Left lung (tissue), 10 donors: ENCODE measurements around the gene ZFHX3. TPM values are rescaled to one million over a fixed set of nuclear protein-coding genes. Genes with fewer than 3 reads are reported as not detected.

ENCODE experiments used
- ATAC-seq: fragments of 200-7000 bp; cut with Tn5 transposase; one replicate; pipeline ENCODE4 v1.9.1; 2020; ENCODE audit warnings: moderate library complexity
- DNase-seq, 4 donors: peaks; one replicate each; pipeline ENCODE4 v3.0.0-alpha.2; 2013 to 2020
- H3K27ac ChIP-seq, 2 donors: fragments of 200-600 bp; sonication (generic) in 1 of 2; one replicate each; pipeline versions ENCODE4 v1.5.0 to v1.8.0; 2020 to 2021
- H3K27me3 ChIP-seq, 2 donors: fragments of 200-600 bp; sonication (generic) in 1 of 2; one replicate each; pipeline versions ENCODE4 v1.5.0 to v1.8.0; 2020 to 2021
- H3K36me3 ChIP-seq, 2 donors: fragments of 200-600 bp; sonication (generic) in 1 of 2; one replicate each; pipeline versions ENCODE4 v1.5.0 to v1.8.0; 2020 to 2021
- H3K4me1 ChIP-seq, 2 donors: fragments of 200-600 bp; one replicate each; pipeline ENCODE4 v1.8.0; 2021
- H3K4me3 ChIP-seq, 2 donors: fragments of 200-600 bp; sonication (generic) in 1 of 2; one replicate each; pipeline versions ENCODE4 v1.5.0 to v1.8.0; 2020 to 2021; ENCODE audit warnings: mild to moderate bottlenecking in 1 of 2
- H3K9me3 ChIP-seq, 2 donors: fragments of 200-600 bp; sonication (generic) in 1 of 2; one replicate each; pipeline versions ENCODE4 v1.5.0 to v1.8.0; 2020 to 2021
- CTCF ChIP-seq, 2 donors: fragments of 200-600 bp; sonication (generic) in 1 of 2; IDR thresholded peaks; one replicate each; pipeline versions ENCODE4 v1.5.0 to v1.8.0; 2021; ENCODE audit warnings: antibody characterized with exemption in 2 of 2
- intact Hi-C, 2 donors: fragments of 100-400 bp; cut with DNase I; formaldehyde crosslinking; loops; one replicate each; pipeline versions ENCODE4 v1.11.2 to v1.14.2; 2022
- polyA plus RNA-seq, 6 donors: library from polyadenylated mRNA; unstranded; fragments of 120-200 nt; gene quantifications; one replicate each; pipeline ENCODE4 v1.2.1, GENCODE V29; 2013; ENCODE audit not compliant: insufficient read length in 6 of 6
- total RNA-seq, 2 donors: library from RNA; stranded (reverse); fragmentation: NEBNext Ultra II Directional; extraction: Animal tissue kit (Norgen Biotek cat#: 25700); gene quantifications; one replicate each; pipeline ENCODE4 v1.2.1, GENCODE V29; 2021
- donor health status: DM: no; HTN: yes; CAD: no.
- donor health status: DM: no; HTN: no; CAD: no.

The ZFHX3 gene
- total and polyA plus RNA-seq, 8 donors, result 21.4 to 34.7 (median 32.2) TPM

- Histone ChIP-seq H3K4me1 (peaks cover 0 to 4% of the 10 kb centered on the region in 2 donors), H3K4me3 (no peak overlapping the region), H3K36me3 (no peaks in the 10 kb centered on the region), H3K27ac (no peak overlapping the region), H3K9me3 (no peaks in the 10 kb centered on the region), H3K27me3 (no peaks in the 10 kb centered on the region)
- ATAC-seq (no peak), DNase-seq (no peak)
- no peak for TF ChIP-seq CTCF (IDR thresholded peaks at IDR 0.05)
- intact Hi-C loops, result no loop called here
These were observed 76.6 kb downstream of the ZFHX3 start for GRCh38 chr16:72971370-72971769.

- Histone ChIP-seq H3K4me1 (no peaks in the 10 kb centered on the region), H3K36me3 (no peaks in the 10 kb centered on the region), H3K9me3 (no peaks in the 10 kb centered on the region), H3K27ac (no peak overlapping the region), H3K27me3 (no peaks in the 10 kb centered on the region), H3K4me3 (no peak overlapping the region)
- DNase-seq (no peak), ATAC-seq (no peak)
- intact Hi-C loops, result no loop called here
- TF ChIP-seq CTCF (IDR thresholded peaks at IDR 0.05), result no peak
These were observed 77.3 kb downstream of the ZFHX3 start for GRCh38 chr16:72970656-72971055.

- Histone ChIP-seq H3K4me3 (no peak overlapping the region), H3K4me1 (no peaks in the 10 kb centered on the region), H3K36me3 (no peaks in the 10 kb centered on the region), H3K27ac (no peak overlapping the region), H3K27me3 (no peaks in the 10 kb centered on the region), H3K9me3 (no peaks in the 10 kb centered on the region)
- no peak for TF ChIP-seq CTCF (IDR thresholded peaks at IDR 0.05)
- ATAC-seq (no peak), DNase-seq (no peak)
- intact Hi-C loops, result no loop called here
These were observed 78.1 kb downstream of the ZFHX3 start for GRCh38 chr16:72969812-72970211.

- TF ChIP-seq CTCF (IDR thresholded peaks at IDR 0.05), result no peak
- Histone ChIP-seq H3K27me3 (no peaks in the 10 kb centered on the region), H3K9me3 (no peaks in the 10 kb centered on the region), H3K4me3 (no peak overlapping the region), H3K36me3 (no peaks in the 10 kb centered on the region), H3K4me1 (no peaks in the 10 kb centered on the region), H3K27ac (no peak overlapping the region)
- intact Hi-C loops, result no loop called here
- ATAC-seq, result no peak
- DNase-seq, result no peak
These were observed 78.8 kb downstream of the ZFHX3 start for GRCh38 chr16:72969146-72969545.

- H3K27ac ChIP-seq, result no peak overlapping the region
- intact Hi-C loops, result no loop called here
- TF ChIP-seq CTCF (IDR thresholded peaks at IDR 0.05), result no peak
These were observed 80.0 kb downstream of the ZFHX3 start for GRCh38 chr16:72967941-72968340.

More at GRCh38 chr16:72967941-72968340, 80.0 kb downstream of the ZFHX3 start:
- DNase-seq (no peak), ATAC-seq (no peak)
- no peak overlapping the region for H3K4me3 ChIP-seq
- H3K36me3 ChIP-seq, result no peaks in the 10 kb centered on the region
- H3K4me1 ChIP-seq, result no peaks in the 10 kb centered on the region
- H3K9me3 ChIP-seq, result no peaks in the 10 kb centered on the region
- no peaks in the 10 kb centered on the region for H3K27me3 ChIP-seq
